ENCODE results near the gene PHF21B. TPM values are rescaled to one million over a fixed set of nuclear protein-coding genes. Genes with fewer than 3 reads are reported as not detected.
A peak's percentile ranks its signal among the peaks of the same experiment; 100 is the strongest.

The PHF21B gene
- total RNA-seq, 4 donors from 2014 or later: not detected

DNA sequence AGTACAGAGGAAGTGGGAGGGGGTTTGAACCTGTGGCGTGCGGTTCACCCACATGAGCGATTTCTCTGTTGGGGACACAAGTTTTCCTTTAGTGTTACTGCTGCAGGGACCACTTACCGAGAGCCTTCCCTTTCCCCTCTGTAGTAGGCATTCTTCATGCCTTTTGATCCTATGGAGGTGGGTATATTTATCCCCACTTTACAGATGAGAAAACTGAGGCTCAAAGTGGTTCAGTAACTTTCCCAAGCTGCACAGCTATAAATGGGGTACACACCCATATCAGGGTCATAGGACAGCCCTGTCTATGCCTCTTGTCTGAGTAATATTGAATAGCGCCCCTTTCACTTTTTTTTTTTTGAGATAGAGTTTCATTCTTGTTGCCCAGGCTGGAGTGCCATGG, 3.3 kb upstream of the PHF21B start:
- Histone ChIP-seq H3K4me3 (no peak overlapping the region), H3K9me3 (no peaks in the 10 kb centered on the region), H3K27ac (no peak overlapping the region), H3K36me3 (no peaks in the 10 kb centered on the region), H3K4me1 (peaks cover 21% of the 10 kb centered on the region), H3K27me3 (peaks cover 84% of the 10 kb centered on the region)
- DNase-seq (ENCODE audit: low spot score in 2 of 2): no peak
- no peak for TF ChIP-seq POLR2AphosphoS5 (IDR thresholded peaks at IDR 0.05)
- TF ChIP-seq, protein P1, sequence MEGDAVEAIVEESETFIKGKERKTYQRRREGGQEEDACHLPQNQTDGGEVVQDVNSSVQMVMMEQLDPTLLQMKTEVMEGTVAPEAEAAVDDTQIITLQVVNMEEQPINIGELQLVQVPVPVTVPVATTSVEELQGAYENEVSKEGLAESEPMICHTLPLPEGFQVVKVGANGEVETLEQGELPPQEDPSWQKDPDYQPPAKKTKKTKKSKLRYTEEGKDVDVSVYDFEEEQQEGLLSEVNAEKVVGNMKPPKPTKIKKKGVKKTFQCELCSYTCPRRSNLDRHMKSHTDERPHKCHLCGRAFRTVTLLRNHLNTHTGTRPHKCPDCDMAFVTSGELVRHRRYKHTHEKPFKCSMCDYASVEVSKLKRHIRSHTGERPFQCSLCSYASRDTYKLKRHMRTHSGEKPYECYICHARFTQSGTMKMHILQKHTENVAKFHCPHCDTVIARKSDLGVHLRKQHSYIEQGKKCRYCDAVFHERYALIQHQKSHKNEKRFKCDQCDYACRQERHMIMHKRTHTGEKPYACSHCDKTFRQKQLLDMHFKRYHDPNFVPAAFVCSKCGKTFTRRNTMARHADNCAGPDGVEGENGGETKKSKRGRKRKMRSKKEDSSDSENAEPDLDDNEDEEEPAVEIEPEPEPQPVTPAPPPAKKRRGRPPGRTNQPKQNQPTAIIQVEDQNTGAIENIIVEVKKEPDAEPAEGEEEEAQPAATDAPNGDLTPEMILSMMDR (IDR thresholded peaks at IDR 0.05): no peak
- no peak for TF ChIP-seq POLR2A (IDR thresholded peaks at IDR 0.05)
- WGBS: 87% methylated on average over 5 of the region's 5 CpGs

DNA sequence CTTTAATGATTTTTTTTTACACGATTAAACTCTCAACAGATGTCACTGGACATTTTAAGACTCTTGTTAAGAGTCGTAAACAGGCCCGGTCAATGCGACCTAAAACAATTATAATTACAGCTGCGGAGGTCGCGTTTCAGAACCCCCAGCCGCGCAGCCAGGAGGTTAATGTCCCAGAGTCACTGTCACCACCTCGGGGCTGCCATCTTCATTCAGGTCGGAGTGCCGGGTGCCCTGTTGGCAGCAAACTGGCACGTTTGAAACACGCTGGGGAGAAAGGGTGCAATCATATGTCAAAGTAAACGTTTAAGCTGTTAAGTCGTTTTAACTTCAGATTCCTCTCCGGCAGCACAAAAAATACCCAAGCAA, 711 bp upstream of the PHF21B start:
- Histone ChIP-seq H3K4me3 (peak overlapping the region; percentile 53), H3K27me3 (peaks cover 89% of the 10 kb centered on the region), H3K4me1 (peaks cover 43% of the 10 kb centered on the region), H3K36me3 (no peaks in the 10 kb centered on the region), H3K9me3 (no peaks in the 10 kb centered on the region), H3K27ac (no peak overlapping the region)
- no peak for TF ChIP-seq POLR2AphosphoS5 (IDR thresholded peaks at IDR 0.05)
- no peak for TF ChIP-seq POLR2A (IDR thresholded peaks at IDR 0.05)
- TF ChIP-seq, protein P1 (IDR thresholded peaks at IDR 0.05): no peak
- TF ChIP-seq EP300 (IDR thresholded peaks at IDR 0.05): no peak
- no peak for DNase-seq (ENCODE audit: low spot score in 2 of 2)
- WGBS: 3% methylated on average over 17 of the region's 17 CpGs

DNA sequence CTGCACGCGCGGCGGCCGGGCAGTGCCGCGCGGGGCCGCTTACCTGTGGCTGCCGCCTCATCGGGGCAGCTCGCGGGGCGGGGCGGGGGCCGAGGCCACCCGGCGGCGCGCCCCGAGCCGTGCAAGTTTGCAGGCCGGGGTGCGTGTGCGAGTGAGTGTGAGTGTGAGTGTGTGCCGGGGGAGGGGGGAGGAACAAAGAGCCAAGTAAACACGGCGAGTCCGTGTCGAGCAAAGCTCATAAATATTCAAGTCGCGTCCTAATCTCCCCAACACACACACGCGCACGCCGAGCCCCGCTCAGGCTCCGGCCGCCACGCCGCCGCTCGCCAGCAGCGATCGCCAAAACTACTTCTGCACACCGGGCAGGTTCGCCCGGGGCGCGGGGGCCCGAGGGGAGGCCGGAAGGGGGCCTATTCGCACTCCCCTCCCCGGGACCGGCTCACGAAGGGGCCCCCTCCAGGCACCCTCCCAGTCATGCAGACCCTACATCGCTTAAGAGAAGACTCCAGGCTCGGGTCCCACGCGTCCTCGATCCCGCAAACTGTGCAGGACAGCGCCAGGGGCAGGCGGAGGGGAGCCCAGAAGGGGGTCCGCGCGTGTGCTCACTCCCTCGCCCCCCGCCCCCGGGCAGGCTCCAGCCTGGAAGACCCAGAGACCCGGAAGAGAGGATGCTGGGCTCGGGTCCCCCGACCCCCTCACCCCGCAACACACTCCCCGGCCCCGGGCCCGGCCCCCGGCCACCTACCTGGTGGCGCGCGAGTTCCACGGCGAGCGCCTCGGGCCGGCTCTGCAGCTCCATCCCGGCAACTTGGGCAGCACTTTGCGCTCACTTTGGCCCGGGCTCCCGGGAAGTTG, 827 bp downstream of the PHF21B start:
- no peak for DNase-seq (ENCODE audit: low spot score in 2 of 2)
- WGBS: under 1% methylated on average over 21 of the region's 90 CpGs
- H3K27me3 ChIP-seq: peaks cover 94% of the 10 kb centered on the region
- no peaks in the 10 kb centered on the region for H3K9me3 ChIP-seq
- peaks cover 43% of the 10 kb centered on the region for H3K4me1 ChIP-seq
- peak overlapping the region; percentile 53 for H3K4me3 ChIP-seq
- H3K27ac ChIP-seq: no peak overlapping the region
- H3K36me3 ChIP-seq: no peaks in the 10 kb centered on the region
- TF ChIP-seq POLR2A (IDR thresholded peaks at IDR 0.05): no peak
- TF ChIP-seq EP300 (IDR thresholded peaks at IDR 0.05): no peak
- TF ChIP-seq POLR2AphosphoS5 (IDR thresholded peaks at IDR 0.05): no peak
- TF ChIP-seq, protein P1 (IDR thresholded peaks at IDR 0.05): no peak

DNA sequence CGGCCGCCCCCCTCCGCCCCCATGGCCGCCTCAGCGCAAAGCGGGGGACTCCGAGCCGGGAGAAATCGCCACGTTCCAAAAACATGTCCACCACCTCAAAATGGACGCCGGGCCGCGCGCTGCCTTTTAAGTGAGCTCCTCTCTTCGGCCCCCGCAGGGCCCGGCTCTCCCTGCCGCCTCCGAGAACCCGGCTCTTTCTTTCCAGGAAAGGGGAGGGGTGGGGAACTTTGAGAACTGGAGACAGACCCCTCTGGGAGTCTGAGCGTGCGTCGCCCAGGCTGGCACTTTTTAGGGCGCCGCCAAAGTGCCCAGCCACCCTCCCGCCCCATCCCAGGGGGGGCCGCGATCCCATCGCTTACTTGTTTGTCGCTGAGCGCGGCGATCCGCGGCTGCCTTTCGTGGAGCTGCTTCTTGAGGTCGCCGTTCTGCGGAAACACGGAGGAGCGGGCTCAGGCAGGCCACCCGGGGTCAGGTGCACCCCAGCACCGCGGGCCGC, 1.6 kb downstream of the PHF21B start:
- Histone ChIP-seq H3K4me3 (peak overlapping the region; percentile 53), H3K4me1 (peaks cover 43% of the 10 kb centered on the region), H3K27ac (no peak overlapping the region), H3K27me3 (peaks cover 93% of the 10 kb centered on the region), H3K9me3 (no peaks in the 10 kb centered on the region), H3K36me3 (no peaks in the 10 kb centered on the region)
- 20% methylated on average over 1 of the region's 46 CpGs for WGBS
- no peak for DNase-seq (ENCODE audit: low spot score in 2 of 2)
- no peak for TF ChIP-seq POLR2AphosphoS5 (IDR thresholded peaks at IDR 0.05)
- no peak for TF ChIP-seq EP300 (IDR thresholded peaks at IDR 0.05)
- TF ChIP-seq, protein P1 (IDR thresholded peaks at IDR 0.05): no peak
- TF ChIP-seq POLR2A (IDR thresholded peaks at IDR 0.05): no peak

DNA sequence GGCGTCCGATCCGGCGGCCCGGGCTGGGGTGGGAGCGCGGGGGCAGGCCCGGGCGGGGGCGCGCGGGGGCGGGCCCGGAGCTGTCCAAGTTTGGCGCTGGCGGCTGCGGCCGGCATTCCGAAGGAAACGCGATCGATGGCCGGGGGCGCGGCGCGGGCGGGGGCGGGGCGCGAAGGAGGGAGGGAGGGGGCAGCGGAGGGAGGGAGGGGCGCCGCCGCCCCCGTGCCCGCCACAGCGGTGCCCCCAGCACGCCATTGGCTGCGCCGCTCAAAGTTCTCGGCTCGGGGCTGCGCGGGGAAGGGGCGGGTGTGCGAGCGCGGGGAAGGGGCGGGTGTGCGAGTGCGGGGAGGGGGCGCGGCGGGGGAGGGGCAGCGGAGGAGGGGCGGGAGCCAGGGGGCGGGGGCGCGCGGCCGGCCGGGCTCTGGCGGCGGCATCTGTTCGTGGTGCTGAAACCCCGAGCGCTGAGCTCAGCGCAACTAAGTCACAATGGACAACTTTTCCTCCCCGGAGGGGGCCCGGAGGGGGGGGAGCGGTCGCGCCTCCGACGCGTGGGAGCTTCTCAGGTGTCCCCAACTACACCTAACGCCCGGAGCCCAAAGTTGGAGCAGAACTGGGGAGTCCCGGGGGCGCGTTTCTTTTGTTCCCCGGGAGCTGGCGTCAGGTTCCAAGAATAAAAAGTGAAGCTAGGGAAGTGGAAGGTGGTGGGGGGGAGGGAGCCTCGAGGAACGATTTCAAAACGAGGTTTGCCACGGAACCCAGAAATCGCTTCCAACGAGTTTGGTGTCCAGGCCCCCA, 2.2 kb downstream of the PHF21B start:
- no peak overlapping the region for H3K27ac ChIP-seq
- peaks cover 91% of the 10 kb centered on the region for H3K27me3 ChIP-seq
- TF ChIP-seq POLR2A (IDR thresholded peaks at IDR 0.05): no peak
- TF ChIP-seq, protein P1 (IDR thresholded peaks at IDR 0.05): no peak
- TF ChIP-seq EP300 (IDR thresholded peaks at IDR 0.05): no peak
- no peak for TF ChIP-seq POLR2AphosphoS5 (IDR thresholded peaks at IDR 0.05)
- H3K4me3 ChIP-seq: peak overlapping the region; percentile 53
- DNase-seq (ENCODE audit: low spot score in 2 of 2): no peak
- no peaks in the 10 kb centered on the region for H3K36me3 ChIP-seq
- no peaks in the 10 kb centered on the region for H3K9me3 ChIP-seq
- peaks cover 43% of the 10 kb centered on the region for H3K4me1 ChIP-seq
- 0% methylated on average over 7 of the region's 90 CpGs for WGBS

All from suprapubic skin (tissue), 4 donors.